Activated CD4-positive, alpha-beta memory T cell treated with anti-CD3 and anti-CD28 coated beads for 36 hours (primary cell): ENCODE results near the gene PDZD4. TPM values are rescaled to one million over a fixed set of nuclear protein-coding genes. Genes with fewer than 3 reads are reported as not detected.

Source experiments
- CTCF ChIA-PET: fragments of 350-600 bp; sonication (Branson Sonifier 250); formaldehyde crosslinking; loops from one replicate; lab custom pipeline; 2021; ENCODE audit warnings: antibody characterized with exemption, inconsistent platforms; lab: Charles Lee
- POLR2A ChIA-PET: fragments of 350-600 bp; sonication (Branson Sonifier 250); formaldehyde crosslinking; loops from one replicate; lab custom pipeline; 2021; ENCODE audit warnings: antibody characterized with exemption; lab: Charles Lee
- DNase-seq: peaks from one replicate; pipeline ENCODE4 v3.0.0-alpha.2; 2020
- H3K27ac Mint-ChIP-seq: one replicate; pipeline ENCODE4 v1.8.0; 2021; ENCODE audit warnings: mixed read lengths
- H3K27me3 Mint-ChIP-seq: one replicate; pipeline ENCODE4 v1.8.0; 2021; ENCODE audit warnings: mixed read lengths
- H3K36me3 Mint-ChIP-seq: one replicate; pipeline ENCODE4 v1.8.0; 2021; ENCODE audit warnings: mixed read lengths
- H3K4me1 Mint-ChIP-seq: one replicate; pipeline ENCODE4 v1.8.0; 2021; ENCODE audit warnings: low read depth, mixed read lengths
- H3K4me3 Mint-ChIP-seq: one replicate; pipeline ENCODE4 v1.8.0; 2021; ENCODE audit warnings: mild to moderate bottlenecking, mixed read lengths
- H3K9me3 Mint-ChIP-seq: one replicate; pipeline ENCODE4 v1.8.0; 2021; ENCODE audit warnings: mixed read lengths
- intact Hi-C: fragments of 100-400 bp; cut with micrococcal nuclease; formaldehyde crosslinking; loops from one replicate; pipeline ENCODE4 v1.15.1; 2023
- total RNA-seq, 2 experiments: library from RNA; stranded (reverse); gene quantifications; one replicate each; pipeline ENCODE4 v1.2.3, GENCODE V29; 2021

Gene PDZD4
- total RNA-seq, 2 experiments from 2014 or later: 4.9 to 5.7 TPM

DNA sequence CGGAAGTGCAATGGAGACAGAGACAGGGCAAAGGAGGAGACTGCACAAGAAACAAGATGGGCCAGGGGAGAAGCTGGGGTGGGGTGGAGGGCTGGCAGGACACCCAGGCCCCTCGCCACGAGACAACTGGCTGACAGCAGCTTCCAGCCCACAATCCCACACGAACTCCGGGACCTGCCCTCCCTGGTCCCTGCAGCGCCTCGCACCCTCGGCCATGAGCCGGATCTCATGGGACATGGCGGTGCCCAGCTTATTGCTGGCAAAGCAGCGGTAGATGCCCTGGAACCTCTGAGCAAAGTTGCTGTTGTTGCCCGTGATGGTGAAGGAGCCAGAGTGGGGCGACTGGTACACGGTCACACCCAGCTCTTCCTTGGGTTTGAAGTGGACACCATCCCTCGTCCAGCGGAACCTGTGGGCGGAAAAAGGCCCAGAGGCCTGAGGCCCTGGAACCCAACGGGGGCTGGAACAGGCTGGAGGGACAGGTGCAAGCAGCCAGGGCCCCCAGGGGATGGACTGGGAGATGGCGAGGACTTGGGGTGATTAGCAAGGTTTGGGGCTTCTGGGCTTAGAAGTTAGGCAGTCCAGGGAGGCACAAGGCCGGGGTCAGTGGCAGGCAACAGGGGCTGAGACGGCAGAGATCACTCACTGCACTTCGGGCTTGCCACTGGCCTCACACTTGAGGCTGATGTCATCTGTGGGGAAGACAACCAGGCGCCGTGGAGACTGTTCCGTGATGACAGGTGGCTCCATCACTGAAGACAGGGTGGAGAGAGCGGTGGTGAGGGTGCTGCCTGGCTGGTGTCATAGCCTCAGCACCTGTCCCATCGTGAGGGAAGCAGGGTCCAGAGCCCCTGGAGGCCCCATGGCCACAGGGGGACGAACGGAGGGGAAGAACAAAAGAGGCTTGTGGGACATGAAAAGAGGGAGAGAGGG is 41.9 kb upstream of the PDZD4 start:
- Mint-ChIP-seq H3K4me1 (no peaks in the 10 kb centered on the region), H3K27ac (no peak overlapping the region), H3K27me3 (peaks cover 5% of the 10 kb centered on the region), H3K9me3 (no peaks in the 10 kb centered on the region), H3K4me3 (no peak overlapping the region), H3K36me3 (no peaks in the 10 kb centered on the region)
- DNase-seq: no peak
- intact Hi-C loops: no loop called here
- ChIA-PET POLR2A (no interaction called here), CTCF (no interaction called here)

DNA sequence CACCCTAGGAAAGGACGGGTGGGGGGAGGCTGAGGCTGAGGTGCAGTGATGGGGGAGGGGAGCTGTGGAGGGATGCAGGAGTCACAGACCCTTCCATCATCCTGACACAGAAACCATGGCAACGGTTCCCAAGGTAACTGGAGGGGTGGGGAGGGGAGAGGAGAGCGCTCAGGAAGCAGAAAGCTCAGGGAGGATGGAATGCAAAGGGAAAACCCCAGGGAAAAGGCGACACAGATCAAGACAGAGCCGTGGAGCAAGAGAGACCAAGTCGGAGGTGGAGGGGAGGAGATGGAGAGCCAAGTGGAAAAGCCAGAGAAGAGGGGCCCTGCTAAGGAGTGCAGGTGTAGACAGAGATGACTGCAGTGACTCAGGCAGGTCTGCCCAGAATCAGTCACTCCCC is 41.1 kb upstream of the PDZD4 start:
- intact Hi-C loops: no loop called here
- Mint-ChIP-seq H3K27me3 (peaks cover 5% of the 10 kb centered on the region), H3K36me3 (no peaks in the 10 kb centered on the region), H3K4me3 (no peak overlapping the region), H3K4me1 (no peaks in the 10 kb centered on the region), H3K27ac (no peak overlapping the region), H3K9me3 (no peaks in the 10 kb centered on the region)
- no peak for DNase-seq
- ChIA-PET CTCF (no interaction called here), POLR2A (no interaction called here)

DNA sequence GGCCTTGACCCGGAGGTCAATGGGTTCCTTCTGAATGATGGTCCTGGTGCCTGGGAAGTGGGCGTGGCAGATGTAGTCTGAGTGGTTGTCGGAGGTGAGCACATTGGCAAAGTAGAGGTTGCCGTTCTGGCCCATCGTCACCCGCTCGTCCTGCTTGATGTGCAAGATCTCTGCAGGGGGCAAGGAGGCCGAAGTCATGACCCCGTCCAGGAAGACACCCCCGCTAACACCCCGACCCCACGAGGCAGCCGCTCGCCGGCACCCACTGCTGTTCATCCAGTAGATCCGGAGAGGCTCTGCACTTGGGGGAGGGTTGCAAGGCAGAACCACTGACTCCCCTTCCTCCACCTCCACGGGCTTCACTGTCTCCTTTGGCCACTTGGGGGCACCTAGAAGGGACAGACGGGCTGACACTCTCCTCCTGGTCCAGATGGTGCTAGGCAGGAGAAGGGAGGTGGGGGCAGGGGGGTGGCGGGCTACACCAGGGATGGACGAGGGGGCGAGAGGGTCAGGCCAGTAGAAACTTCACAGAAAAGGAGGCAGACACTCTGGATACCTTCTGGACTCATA is 40.5 kb upstream of the PDZD4 start:
- POLR2A ChIA-PET: no interaction called here
- CTCF ChIA-PET: no interaction called here

DNA sequence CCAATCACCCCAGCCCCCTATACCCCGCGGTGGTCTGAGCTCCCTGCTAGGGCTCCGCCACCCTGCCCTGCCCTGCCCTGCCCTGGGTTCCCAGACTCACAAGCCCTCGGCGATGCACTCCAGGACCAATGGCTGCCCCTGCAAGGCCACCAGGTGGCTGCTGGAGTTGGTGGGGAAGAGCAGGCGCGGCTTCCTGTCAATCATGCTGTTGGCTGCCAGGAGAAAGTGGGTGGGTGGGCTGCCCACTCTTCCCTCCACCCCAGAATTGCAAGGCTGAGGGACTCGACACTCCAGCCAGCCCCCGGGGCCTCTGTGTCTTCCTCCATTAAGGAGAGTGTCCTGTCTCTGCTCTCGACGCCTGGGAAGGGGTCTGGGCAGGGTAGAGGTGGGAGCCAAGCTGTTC is 39.9 kb upstream of the PDZD4 start:
- H3K36me3 Mint-ChIP-seq: no peaks in the 10 kb centered on the region
- no peak overlapping the region for H3K27ac Mint-ChIP-seq
- no peaks in the 10 kb centered on the region for H3K4me1 Mint-ChIP-seq
- H3K4me3 Mint-ChIP-seq: no peak overlapping the region
- intact Hi-C loops: no loop called here
- CTCF ChIA-PET: no interaction called here
- no peak for DNase-seq
- H3K9me3 Mint-ChIP-seq: no peaks in the 10 kb centered on the region
- H3K27me3 Mint-ChIP-seq: no peaks in the 10 kb centered on the region
- POLR2A ChIA-PET: no interaction called here

More for the DNA sequence above, 40.5 kb upstream of the PDZD4 start:
- intact Hi-C loops: no loop called here
- Mint-ChIP-seq H3K27ac (no peak overlapping the region), H3K36me3 (no peaks in the 10 kb centered on the region), H3K4me3 (no peak overlapping the region), H3K4me1 (no peaks in the 10 kb centered on the region), H3K27me3 (no peaks in the 10 kb centered on the region), H3K9me3 (no peaks in the 10 kb centered on the region)
- DNase-seq: no peak

DNA sequence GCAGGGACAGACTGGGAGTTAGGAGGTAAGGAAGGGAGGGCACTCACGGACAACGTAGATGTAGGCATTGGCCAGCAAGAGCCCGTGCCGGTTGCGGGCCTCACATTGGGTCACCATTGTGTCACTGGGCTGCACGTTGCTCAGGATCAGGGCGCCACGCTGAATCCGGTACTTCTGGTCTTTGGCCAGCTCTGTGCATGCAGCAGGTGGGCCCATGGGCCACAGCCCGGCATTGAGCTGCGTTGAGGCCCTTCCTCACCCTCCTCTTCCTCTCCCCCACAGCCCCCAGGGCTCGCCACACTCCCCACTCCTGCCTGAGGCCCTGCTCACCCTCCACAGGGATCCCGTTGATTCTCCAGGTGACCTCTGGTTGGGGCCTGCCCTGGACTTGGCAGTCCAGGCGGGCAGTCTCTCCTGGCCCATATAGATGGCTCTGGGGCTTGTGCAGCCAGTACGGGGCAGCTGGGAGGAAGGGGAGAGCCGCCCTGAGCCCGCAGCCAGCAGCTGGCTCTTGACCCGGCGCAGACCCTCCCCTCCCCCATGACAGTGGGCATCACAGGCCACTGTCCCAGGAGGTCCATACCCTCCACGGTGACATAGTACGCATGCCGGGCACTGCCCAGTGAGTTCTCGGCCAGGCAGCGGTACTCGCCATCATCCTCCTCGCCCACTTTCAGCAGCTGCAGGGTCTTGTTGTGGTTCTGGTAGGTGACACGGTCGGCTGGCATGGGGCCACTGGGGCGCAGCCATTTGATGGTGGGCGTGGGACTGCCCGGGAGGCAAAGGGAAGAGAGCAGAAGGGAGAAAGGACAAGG is 39.3 kb upstream of the PDZD4 start:
- no peak overlapping the region for H3K4me3 Mint-ChIP-seq
- CTCF ChIA-PET: no interaction called here
- no peak overlapping the region for H3K27ac Mint-ChIP-seq
- no peaks in the 10 kb centered on the region for H3K9me3 Mint-ChIP-seq
- intact Hi-C loops: no loop called here
- no peaks in the 10 kb centered on the region for H3K4me1 Mint-ChIP-seq
- no peaks in the 10 kb centered on the region for H3K27me3 Mint-ChIP-seq
- POLR2A ChIA-PET: no interaction called here
- DNase-seq: no peak
- no peaks in the 10 kb centered on the region for H3K36me3 Mint-ChIP-seq

DNA sequence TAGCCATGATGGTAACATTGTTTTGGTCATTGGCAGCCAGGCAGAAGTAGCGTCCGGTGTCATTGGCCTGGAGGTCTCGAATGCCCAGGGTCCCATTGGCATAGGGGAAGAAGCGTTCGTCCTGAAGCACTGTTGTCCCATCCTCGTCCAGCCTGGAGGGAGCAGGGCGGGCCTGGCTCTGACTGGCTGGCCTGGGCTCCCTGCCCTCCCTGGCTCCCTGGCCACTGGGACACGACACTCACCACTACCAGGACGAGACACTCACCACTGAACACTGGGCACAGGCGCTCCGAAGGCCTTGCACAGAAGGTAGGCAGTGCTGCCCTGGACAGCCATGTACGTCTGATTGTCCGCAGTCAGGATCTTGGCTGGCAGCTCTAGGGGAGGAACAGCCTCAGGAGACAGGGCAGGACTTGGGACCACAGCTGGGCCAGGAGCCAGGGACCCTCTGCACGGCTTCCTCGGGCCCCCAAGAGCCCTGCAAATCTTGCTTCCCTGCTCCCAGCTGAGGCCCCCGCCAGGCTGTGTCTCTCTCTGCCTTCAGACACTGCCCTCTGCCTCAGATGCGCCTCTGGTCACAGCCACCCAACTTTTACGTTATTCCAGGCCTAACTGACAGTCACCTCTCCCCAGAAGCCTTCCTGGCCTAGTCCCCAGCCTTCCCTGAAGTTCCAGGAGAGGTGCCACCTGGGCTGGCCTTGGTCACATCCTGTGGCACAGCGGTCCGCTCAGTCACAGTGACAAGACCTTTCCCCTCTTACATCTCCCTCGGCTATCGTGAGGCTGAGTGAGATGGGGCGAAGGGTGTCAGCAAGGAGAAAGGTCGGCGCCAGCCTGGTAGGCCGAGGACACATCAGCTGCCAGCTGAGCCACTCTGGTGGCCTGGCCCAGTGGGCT is 38.5 kb upstream of the PDZD4 start:
- CTCF ChIA-PET: no interaction called here

DNA sequence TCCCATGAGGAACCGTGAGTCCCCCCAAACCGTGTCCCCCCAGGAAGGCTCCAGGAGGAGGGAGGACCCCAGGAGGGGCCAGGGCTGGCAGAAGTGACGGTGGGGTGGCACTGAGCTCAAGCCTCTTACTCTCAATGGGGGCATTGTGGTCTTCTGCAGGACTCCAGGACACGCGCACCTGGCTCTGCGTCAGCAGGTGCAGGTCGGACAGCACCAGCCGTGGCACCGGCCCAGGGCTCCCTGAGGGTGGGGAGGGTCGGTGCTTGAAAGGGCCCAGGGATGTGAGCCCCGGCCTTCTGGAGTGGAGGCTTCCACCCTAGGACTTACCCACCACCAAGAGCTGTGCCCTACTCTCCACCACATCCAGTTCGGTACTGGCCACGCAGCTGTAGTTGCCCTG is 37.3 kb upstream of the PDZD4 start:
- intact Hi-C loops: no loop called here
- H3K27ac Mint-ChIP-seq: no peak overlapping the region
- H3K4me1 Mint-ChIP-seq: no peaks in the 10 kb centered on the region
- no peak for DNase-seq
- POLR2A ChIA-PET: no interaction called here
- CTCF ChIA-PET: no interaction called here
- H3K9me3 Mint-ChIP-seq: no peaks in the 10 kb centered on the region
- no peaks in the 10 kb centered on the region for H3K36me3 Mint-ChIP-seq
- no peaks in the 10 kb centered on the region for H3K27me3 Mint-ChIP-seq
- H3K4me3 Mint-ChIP-seq: no peak overlapping the region

More for the DNA sequence above, 38.5 kb upstream of the PDZD4 start:
- no peaks in the 10 kb centered on the region for H3K27me3 Mint-ChIP-seq
- no peaks in the 10 kb centered on the region for H3K4me1 Mint-ChIP-seq
- H3K27ac Mint-ChIP-seq: no peak overlapping the region
- H3K36me3 Mint-ChIP-seq: no peaks in the 10 kb centered on the region
- POLR2A ChIA-PET: no interaction called here
- H3K4me3 Mint-ChIP-seq: no peak overlapping the region
- intact Hi-C loops: no loop called here
- H3K9me3 Mint-ChIP-seq: no peaks in the 10 kb centered on the region
- DNase-seq: no peak

DNA sequence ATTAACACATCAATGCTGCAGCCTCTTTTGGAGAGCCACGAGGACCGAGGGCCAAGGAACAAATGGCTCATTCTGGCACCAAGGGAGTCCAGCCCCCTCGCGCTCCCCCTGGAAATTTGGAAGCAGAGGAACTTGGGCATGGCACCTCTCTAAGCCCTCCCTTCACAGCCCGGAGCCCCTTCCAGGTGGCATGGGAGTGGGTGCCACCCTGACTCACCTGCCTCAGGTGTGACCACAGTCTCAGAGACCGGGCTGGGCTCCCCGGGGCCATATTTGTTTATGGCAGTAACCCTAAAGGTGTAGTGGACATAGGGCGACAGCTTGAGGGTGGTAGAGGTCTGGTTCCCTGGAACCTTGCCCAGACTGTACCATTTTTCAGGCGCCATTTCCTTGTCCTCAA is 36.8 kb upstream of the PDZD4 start:
- Mint-ChIP-seq H3K9me3 (no peaks in the 10 kb centered on the region), H3K27ac (no peak overlapping the region), H3K4me3 (no peak overlapping the region), H3K27me3 (no peaks in the 10 kb centered on the region), H3K36me3 (no peaks in the 10 kb centered on the region), H3K4me1 (no peaks in the 10 kb centered on the region)
- intact Hi-C loops: no loop called here
- no peak for DNase-seq
- CTCF ChIA-PET: no interaction called here
- POLR2A ChIA-PET: no interaction called here

DNA sequence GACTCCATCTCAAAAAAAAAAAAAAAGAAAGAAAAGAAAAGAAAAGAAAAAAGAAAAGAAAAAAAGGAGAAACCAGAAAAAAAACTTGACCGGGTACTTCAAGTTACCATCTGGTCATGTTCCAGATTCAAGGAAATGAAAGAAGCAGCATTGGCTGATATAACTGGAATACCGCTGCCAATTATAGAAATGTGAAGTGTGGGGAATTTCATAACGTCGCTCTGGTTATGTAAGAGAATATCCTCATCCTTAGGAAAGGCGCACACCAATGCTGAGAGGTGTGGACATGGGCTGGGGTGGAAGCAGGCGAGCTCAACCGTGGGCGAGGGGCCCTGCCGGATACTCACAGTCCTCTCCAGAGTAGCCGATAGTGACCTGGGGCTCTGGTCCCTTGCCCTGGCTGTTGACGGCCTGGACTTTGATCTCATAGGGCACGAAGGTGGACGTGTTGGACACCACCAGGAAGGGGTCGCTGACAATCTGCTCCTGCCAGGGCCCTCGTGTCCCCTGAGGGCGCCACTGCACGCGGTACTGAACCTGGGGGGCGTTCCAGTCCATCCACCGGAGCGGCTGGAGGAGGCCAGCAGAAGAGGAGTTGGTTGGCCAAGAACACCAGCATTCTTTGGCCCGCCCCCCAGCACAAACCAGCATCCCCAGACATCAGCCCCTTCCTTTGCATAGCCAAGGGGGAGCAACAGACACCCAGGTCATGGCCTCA is 36.1 kb upstream of the PDZD4 start:
- H3K27ac Mint-ChIP-seq: no peak overlapping the region
- intact Hi-C loops: no loop called here
- CTCF ChIA-PET: no interaction called here
- H3K27me3 Mint-ChIP-seq: no peaks in the 10 kb centered on the region
- H3K4me3 Mint-ChIP-seq: no peak overlapping the region
- POLR2A ChIA-PET: no interaction called here
- no peaks in the 10 kb centered on the region for H3K4me1 Mint-ChIP-seq
- H3K36me3 Mint-ChIP-seq: no peaks in the 10 kb centered on the region
- no peaks in the 10 kb centered on the region for H3K9me3 Mint-ChIP-seq
- DNase-seq: no peak

DNA sequence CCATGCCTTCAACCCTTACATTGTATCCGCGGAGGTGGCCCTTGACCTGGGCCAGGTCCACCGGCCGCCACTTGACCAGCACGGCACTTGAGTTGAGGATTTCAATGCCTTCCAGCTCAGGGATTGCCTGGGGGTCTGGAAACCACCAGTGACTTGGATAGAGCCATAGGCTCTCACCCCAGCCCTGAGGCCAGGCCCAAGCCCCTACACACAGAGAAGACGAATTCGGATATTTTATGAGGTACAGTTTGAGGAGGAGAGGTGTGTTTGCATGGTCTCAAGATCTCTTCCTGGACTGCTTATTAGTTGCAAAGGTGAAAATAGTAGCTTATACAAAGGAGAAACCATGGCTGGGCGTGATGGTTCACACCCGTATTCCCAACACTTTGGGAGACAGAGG is 35.3 kb upstream of the PDZD4 start:
- no peak for DNase-seq
- ChIA-PET CTCF (no interaction called here), POLR2A (no interaction called here)
- H3K27ac Mint-ChIP-seq: no peak overlapping the region
- no peaks in the 10 kb centered on the region for H3K4me1 Mint-ChIP-seq
- intact Hi-C loops: no loop called here
- no peaks in the 10 kb centered on the region for H3K9me3 Mint-ChIP-seq
- H3K4me3 Mint-ChIP-seq: no peak overlapping the region
- H3K27me3 Mint-ChIP-seq: no peaks in the 10 kb centered on the region
- H3K36me3 Mint-ChIP-seq: no peaks in the 10 kb centered on the region

DNA sequence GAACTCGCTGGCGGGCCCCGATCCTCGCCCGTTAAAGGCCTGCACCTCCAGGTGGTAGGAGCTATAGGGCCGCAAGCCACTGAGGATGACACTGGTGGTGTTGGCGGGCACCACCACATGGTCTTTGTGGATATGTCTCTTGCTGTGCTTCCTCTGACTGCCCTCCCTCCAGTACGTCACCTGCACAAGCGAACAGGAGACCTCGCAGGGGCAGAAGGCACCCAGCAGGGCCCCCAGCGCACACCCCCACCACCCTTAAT is 34.9 kb upstream of the PDZD4 start:
- Mint-ChIP-seq H3K4me1 (no peaks in the 10 kb centered on the region), H3K27me3 (no peaks in the 10 kb centered on the region), H3K9me3 (no peaks in the 10 kb centered on the region), H3K4me3 (no peak overlapping the region), H3K27ac (no peak overlapping the region), H3K36me3 (no peaks in the 10 kb centered on the region)
- no peak for DNase-seq
- ChIA-PET CTCF (no interaction called here), POLR2A (no interaction called here)
- intact Hi-C loops: no loop called here
